Purkinje cell (primary cell): ENCODE results near the gene DGKE. TPM values are rescaled to one million over a fixed set of nuclear protein-coding genes. Genes with fewer than 3 reads are reported as not detected.

Experiments
- polyA plus RNA-seq: library from polyadenylated mRNA; unstranded; fragments of >200 nt; fragmentation: Nextera tagmentation; gene quantifications from 2 replicates; pipeline ENCODE4 v1.2.1, GENCODE V29; 2014

The DGKE gene
- polyA plus RNA-seq = 9.3 and 15.0 TPM in 2 replicates

GRCh38 chr17:56833809-56834379, at the start of gene DGKE, which contains the start of gene C17orf67:
Gene DGKE (plus strand): TSS chr17:56834151. CDS start chr17:56834796, 645 bp downstream.
Gene C17orf67 (minus strand): TSS chr17:56833920. CDS start chr17:56815810, 18,110 bp downstream.

GRCh38 chr17:56913867-56914580, 80.1 kb downstream of the DGKE start, which contains the start of gene TRIM25:
Gene TRIM25 (minus strand): TSS chr17:56914049. CDS start chr17:56913988, 61 bp downstream.

Other genes starting within 250 kb of the DGKE start
- gene NOG, start 240.5 kb upstream of the DGKE start, polyA plus RNA-seq = 4.9 and 9.2 TPM in 2 replicates
- 1.1 TPM in 1 of 2 replicates, not detected in the other for gene C17orf67, start 231 bp upstream of the DGKE start, polyA plus RNA-seq
- gene TRIM25, start 79.9 kb downstream of the DGKE start, polyA plus RNA-seq = 1.5 and 2.6 TPM in 2 replicates
- gene COIL, start 126.9 kb downstream of the DGKE start, polyA plus RNA-seq = 17.1 and 22.5 TPM in 2 replicates
- 25.3 and 51.1 TPM in 2 replicates for gene SCPEP1, start 144.0 kb downstream of the DGKE start, polyA plus RNA-seq